ENCODE data around the gene SOHLH1.
"Not testable (repeated sequence)": the region's sequence is repeated elsewhere in the genome, so short reads cannot be mapped to it uniquely, and the experiment has no call there.

SOHLH1 gene

DNA sequence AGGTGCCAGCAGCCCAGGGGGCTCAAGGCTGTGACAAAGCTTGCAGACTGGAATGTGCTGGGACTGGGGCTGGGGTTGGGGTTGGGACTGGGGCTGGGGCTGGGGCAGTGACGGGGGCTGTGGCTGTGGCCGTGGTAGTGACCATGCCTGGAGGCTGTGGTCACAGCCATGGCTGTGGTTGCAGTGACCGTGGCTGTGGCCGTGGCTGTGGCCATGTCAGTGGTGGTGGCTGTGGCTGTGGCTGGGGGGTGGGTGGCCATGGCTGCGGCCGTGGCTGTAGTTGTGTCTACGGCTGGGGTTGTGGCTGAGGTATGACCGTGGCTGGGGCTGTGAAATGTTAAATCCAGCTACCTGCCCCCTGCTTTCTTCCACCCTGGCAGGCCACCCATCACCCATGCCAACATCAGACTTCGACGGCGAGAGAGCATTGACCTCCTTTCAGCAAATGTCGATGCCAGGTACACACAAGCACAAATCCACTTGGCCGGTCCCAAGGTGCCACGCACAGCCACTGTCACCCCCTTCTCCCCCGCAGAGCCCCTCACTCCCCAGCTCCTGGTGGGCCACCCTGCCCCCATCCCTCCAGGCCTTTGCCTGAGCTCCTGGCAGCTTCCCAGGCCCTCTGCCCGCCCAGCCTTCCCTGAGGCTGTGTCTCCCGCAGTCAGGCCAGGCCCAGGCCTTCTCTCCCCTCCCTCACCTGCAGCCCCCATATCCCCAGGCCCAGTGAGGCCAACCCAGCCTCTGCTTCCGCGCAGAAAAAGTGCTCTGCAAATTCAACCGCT is 20.9 kb downstream of the SOHLH1 start:
- DNase-seq (ENCODE audit: low read depth): no peak

DNA sequence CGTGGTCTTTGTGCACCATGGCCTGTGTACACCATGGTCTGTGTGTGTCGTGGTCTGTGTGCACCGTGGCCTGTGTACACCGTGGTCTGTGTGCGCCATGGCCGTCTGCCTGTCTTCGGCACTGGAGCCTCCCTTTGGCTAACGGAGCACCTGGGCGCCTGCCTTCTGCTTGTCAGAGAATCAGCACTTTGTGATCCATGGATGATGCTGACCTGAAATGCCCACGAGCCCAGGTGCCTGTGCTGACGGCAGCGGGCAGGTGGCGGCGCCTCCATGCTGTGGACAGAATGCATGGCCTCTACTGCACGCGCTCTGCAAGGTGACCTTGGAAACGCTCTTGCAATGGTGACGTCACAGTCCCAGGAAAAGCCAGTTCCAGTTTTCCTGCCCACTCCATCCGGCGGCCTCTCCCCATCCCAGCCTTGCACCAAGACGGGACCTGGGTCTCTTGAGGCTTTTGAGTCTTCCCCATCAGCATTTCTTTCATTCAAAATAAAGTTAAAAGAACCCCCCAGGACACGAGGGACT is 21.6 kb downstream of the SOHLH1 start:
- DNase-seq (ENCODE audit: low read depth): no peak

DNA sequence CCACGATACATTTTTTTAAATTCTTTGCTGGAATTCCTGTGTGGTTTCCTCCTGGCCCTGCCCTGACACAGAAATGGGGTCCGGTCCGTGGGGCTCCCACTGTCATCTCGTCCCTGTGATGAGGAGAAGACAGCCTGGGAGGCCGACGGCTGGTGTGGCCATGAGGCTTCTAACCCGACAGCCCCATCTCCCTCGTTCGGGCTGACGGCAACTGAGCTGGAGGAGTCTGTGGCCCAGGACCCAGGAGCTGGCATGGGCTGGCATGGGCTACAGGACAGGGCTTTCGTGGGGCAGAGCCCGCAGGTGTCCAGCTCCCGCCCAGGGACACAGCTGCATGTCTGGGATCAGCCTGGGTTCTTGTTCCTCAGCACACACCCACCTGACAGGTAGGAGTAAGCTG is 22.4 kb downstream of the SOHLH1 start:
- no peak for DNase-seq (ENCODE audit: low read depth)

DNA sequence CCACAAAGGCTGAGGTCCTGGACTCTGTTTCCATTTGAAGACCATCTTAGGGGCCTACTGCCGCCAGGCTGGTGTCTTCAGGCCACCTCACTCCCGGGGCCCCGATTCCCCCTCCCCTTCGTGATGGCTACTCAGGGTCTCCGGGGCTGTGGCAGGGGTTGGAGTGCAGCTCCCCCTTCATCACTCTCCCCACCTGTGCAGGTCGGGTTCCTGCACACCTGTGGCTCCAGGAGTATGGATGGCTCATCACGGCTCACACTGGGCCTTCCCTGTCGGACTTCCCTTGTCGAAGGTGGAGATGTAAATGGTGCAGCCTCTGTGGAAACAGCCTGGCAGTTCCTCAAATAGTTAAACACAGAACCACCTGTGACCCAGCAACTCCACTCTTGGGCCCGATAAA is 24.3 kb downstream of the SOHLH1 start:
- DNase-seq (ENCODE audit: low read depth): no peak

DNA sequence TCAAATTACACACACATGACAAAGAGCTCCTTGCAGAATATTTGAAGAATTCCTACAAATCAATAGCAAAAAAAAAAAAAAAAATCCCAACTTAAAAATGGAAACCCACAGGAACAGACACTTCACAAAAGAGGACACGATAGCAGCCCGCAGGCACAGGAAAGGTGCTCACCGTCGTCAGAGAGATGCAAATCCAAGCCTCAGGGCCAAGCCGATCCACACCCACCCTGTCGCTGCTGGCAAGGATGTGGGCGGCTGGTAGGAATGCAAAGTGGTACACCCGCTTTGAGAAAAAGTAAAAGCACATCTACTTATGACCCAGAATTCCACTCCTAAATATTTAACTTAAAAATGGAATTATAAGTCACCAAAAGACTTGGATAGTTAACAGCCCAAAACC is 25.3 kb downstream of the SOHLH1 start:
- DNase-seq (ENCODE audit: low read depth): no peak

DNA sequence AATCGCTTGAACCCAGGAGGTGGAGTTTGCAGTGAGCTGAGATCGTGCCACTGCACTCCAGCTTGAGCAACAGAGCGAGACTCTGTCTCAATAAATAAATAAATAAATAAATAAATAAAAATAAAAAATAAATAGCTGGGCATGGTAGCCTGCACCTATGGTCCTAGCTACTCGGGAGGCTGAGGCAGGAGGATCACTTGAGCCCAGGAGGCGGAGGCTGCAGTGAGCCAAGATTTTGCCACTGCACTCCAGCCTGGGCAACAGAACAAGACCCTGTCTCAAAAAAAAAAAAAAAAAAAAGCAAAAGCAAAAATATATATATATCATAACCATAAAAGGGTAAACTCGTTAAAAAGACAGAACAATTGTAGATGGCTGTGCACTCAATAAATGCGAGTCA is 26.5 kb downstream of the SOHLH1 start:
- not testable (repeated sequence) for DNase-seq (ENCODE audit: low read depth)

DNA sequence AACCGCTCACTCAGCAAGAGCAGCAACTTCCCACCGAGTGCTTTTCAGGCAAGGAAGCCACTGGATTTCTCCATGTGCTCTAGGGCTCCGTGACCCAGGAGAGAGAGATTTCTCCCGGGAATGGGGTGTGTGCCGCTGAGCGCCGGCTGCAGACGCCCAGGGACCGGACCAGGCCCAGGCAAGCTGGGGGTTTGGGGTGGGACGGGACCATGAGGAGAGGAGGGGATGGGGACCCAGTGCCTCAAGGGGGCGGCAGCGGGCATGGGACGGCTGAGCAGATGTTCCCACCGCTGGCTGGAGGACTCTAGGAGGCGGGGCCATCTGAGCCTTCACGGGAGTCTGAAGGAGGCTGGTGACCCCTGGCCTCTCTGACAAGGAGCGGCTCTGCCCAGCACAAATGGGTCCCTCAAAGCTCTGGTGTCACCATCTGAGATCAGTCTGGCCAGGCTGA is 27.7 kb downstream of the SOHLH1 start:
- no peak for DNase-seq (ENCODE audit: low read depth)

DNA sequence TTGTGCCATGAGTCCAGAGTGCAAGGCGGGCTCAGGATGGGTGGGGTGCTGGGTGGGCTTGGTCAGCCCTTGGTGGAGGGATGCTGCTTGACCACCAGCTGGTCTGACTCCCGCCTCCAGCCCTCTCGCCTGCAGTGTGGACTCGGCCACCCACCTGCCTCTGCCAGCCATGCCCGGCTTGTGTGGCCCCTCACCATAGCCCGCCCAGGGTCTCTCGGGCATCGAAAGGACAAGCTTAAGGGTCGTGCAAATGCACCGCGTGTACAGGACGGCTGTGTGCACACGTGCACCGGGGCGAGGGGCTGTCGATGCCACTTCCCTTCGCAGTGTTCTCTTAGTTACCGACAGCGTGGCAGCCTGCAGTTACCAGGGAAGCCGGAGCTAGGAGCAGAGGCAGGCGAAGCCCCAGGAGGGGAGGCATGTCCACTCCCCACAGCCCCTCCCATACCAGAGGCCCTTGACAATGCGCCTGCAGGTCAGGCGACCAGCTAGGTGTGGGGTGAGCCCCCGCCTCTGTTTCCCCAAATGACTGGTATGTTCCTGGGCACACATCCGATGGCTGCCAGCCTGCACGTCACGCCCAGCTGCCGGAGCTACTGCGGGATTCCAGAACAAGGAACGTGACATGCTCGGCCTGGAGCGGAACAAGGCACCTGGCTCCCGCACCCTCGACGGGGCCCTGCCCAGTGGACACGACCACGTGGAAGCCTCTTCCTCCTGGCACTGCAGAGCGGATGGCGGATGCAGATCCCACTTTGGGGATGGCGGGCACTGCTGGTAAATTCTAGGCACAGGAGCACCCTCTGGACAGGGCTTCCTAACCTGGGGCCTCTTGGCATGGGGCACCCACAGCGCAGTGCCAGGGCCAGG is 28.3 kb downstream of the SOHLH1 start:
- no peak for DNase-seq (ENCODE audit: low read depth)

DNA sequence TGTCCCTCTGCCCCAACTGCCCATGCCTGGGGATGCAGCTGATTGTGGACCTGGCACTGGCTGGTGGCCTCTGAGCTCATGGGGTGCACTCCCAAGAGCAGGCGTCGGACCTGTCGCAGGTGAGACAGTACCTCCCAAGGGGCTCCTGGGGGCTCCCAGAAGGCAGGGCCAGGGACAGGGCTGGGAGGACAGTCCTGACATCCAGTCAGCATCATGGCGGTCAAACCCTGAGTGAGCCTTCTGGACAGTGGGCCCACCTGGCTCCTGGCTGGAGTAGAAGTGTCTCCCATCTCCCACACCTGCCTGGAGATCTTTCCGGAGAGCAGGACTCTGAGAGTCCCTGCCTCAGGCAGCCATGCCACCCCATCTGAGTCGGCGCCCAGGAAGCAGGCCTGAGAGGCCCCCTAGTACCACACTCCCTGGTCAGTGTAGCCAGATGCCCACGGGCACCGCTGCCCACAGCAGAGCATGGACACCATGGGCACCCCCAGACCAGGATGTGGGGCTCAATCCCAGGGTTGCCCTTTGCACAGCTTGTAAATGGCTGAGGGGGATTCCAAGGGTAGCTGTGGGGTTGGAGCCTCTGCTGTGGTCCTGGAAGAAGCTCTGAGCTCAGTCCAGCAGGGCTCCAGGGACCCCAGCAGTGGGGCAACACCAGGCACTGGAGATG is 29.5 kb downstream of the SOHLH1 start:
- no peak for DNase-seq (ENCODE audit: low read depth)

DNA sequence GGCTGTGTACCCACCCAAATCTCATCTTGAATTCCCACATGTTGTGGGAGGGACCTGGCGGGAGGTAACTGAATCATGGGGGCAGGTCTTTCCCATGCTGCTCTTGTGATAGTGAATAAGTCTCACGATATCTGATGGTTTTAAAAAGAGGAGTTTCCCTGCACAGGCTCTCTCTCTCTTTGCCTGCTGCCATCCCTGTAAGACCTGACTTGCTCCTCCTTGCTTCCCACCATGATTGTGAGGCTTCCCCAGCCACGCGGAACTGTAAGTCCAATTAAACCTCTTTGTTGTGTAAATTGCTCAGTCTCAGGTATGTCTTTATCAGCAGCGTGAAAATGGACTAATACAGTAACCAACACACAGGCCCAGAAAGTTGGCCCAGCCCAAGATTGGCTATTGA is 30.3 kb downstream of the SOHLH1 start:
- not testable (repeated sequence) for DNase-seq (ENCODE audit: low read depth)

DNA sequence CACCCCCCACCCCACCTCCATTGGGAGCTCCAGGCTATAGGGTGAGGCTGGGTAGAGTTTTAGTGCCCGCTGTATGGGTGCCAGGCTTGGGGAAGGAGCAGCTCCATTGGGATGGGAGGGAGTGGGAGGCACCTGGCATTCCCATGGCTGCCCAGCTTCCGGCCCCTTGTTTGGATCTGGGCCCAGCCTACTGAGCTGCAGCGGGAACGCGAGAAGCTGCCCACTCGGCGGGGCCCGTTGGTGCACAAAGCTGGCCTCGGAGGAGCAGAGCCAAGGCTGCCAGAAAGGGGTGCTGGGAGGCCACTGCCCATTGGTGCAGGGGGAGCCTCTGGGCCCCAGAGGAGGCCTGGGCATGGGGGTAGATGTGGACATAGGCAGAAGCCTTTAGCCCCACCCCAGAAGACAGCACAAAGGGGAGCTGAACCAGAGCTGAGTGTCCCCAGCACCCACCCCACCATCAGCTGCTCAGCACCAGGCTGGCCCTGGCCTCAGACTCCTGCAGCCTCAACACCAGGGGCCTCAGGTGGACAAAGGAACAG is 31.7 kb downstream of the SOHLH1 start:
- DNase-seq (ENCODE audit: low read depth): no peak

DNA sequence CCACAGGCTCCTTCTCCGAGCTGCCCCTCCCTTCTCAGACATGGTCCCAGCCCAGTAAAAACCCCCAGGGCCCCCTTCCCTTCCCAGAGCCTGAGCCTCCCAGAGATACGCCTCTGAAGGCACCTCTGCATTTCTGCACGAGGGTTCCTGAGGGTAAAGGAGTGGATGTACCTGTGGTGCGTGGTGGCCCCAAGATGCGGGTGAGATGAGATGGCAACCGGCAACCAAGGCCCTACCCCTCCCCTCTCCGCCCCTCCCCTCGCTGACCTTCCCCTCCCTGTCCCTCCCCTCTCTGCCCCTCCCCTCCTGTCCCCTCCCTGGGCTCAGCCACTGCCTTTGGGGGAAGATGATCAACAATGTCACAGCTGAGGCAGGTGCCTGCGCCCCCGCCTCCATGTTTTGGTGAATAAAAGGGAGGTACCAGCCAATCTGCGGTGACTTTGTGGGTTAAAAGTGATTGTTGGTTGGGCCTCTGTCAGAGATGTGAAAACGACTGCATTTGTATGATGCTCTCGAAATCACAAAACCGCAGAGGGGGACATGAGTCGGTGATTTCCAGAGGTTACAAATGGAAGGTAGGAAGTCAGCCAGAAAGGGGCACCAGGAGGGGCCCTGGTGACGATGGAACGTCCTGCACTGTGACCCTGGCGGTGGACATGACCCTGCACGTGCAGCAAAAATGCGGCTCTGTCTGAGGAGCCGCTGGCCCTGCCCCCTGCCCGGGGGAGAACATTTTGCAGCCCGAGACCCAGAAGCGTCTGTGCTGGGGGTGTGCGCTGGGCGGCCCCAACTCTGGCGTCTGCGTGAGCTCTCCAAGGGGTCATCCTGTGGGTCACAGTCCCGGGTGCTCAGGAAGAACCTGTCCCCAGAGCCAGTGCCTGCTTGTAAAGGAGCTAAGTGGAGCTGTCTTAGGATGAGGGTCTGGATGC is 32.5 kb downstream of the SOHLH1 start:
- no peak for DNase-seq (ENCODE audit: low read depth)

DNA sequence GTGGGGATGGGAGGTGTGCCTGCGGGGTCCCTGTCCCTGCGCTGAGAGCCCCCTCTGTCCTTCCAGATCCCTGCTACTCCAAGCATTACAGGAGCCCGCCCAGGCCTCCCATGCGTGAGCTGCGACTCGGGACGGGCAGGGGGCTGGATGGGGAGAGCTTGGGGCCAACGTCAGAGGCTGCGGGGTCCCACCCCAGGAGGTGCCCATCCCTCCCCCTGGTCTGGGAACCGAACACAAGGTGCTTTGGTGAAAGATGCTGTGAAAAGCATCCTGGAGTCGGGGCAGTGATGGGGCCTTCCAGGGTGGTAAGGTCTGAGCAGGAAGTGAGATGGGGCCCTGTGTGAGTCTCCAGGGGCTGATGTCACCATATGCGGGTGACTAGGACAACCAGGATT is 33.5 kb downstream of the SOHLH1 start:
- no peak for DNase-seq (ENCODE audit: low read depth)

DNA sequence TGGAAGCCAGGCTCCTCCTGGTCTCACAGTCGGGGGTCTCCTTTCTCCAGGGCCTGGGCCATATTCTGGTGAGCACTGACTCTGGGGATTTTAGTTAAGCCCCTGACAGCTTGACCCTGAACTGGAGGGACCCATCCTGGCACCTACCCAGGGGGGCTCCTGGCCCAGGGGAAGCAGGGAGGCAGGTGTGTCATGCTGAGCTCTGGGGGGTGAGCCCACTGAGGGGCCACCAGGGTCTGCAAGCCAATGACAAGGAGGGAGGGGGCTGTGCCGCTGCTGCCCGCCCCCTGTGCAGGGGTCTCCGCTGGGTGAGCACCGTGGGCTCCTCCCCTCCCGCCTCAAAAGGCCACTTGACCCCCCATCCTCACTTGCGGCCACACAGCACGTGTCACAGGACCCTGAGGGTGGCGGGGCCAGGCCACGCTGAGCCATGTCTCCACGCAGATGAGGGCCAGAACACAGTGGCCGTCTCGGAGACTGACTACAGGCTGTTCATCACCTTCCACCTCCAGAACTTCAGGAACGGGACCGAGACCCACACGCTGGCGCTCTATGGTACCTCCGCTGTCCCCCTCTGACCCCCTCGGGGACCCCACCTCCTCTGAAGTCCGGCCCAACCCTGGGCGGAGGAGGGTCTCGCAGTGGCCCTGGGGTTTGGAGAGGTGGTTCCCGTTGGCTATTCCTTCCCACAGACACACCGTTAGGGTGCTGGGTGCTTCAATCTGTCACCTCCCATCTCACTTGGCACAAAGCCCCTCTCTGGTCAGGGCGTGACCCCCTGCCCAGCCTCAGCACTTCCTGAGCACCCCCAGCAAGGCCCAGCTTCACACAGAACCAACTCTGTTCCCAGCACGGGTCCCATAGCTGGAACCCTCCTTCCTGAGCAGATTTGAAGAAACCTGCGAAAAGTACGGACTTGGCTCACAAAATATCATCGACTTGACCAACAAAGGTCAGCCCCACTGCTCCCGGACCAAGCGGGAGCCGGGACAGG is 34.2 kb downstream of the SOHLH1 start:
- DNase-seq (ENCODE audit: low read depth): no peak

DNA sequence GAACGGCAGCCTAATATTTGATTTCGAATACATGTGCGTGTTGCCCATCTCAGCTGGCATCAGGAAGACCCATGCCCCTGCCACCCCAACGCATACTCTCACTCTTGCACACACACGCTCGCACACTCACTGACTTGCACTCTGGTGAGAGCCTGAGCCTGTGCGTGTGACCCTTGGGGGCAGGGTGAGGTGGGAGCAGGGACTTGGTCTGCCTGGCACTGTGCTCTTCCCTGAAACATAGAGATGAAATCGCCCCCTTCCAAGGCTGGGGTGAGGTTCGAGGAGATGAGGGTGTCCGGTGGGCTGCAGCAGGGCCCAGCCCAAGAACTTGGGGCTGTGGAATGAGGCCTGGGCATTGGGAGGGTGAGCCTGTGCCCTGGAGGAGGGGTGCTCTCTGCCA is 35.0 kb downstream of the SOHLH1 start:
- no peak for DNase-seq (ENCODE audit: low read depth)

DNA sequence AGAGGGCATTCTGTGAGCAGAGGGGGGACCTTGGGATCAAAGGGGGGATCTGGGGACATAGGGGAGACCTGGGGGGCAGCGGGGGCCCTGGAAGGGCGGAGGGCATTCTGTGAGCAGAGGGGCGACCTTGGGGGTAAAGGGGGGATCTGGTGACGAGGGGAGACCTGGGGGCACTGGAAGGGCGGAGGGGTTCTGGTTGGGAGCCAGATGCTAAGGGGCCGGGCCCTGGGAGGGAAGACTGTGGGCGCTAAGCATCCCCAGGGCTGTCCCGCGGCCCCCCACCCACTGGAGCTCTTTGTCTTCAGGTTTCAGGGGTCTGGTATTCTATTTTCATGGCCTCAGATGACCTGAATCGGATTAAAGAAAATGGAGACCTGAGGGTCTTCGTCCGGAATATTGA is 35.4 kb downstream of the SOHLH1 start:
- DNase-seq (ENCODE audit: low read depth): no peak

DNA sequence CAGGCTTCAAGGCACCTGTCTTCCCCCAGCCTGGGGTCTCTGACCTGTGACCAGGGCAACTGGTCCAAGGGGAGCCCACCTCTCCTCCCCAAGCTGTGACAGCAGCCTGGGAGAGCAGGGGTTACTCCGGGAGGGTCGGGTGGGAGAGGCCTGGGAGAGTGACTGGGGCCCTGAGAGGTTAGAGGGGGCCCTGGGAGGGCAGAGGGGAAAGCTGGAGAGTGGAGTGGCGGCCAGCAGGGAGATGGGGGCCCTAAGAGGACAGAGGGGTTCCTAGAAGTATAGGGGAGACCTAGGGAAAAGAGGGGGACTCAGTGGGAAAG is 35.9 kb downstream of the SOHLH1 start:
- no peak for DNase-seq (ENCODE audit: low read depth)

DNA sequence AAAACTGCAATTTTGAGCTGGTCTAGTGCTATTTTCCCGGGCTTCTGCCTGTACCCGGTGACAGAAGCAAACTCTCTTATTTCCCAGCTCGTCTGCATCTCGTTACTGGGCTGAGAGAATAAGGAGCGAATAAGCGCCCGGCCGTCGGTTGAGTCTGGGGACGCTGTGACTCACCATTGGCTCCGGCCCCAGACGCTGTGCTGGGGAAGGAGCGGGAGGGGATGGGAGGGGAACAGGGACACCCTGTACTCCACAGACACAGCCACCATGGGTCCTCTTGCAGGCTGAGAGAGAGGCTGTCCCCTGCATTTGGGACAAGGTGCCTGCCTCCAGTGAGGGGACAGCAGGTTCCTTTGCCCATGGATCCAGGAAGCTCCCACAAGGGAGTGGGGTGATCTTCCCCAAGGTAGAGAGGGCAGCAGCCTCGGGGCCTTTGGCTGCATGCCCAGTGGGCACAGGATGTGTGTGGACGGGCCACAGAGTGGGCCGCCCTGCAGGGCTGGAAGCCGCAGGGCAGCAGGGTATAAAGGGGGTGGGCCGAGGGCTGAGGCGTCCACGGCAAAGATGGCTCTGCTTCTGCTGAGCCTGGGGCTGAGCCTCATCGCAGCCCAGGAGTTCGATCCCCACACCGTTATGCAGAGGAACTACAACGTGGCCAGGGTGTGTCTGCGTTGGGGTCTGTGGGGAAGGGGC is 36.4 kb downstream of the SOHLH1 start, which contains the start of gene LCN9:
Gene LCN9 (plus strand): TSS at position 552 of the 693 bp plus-strand sequence. CDS start 13 bp downstream, at position 565.
- DNase-seq (ENCODE audit: low read depth): no peak

Measured in amniotic epithelial cell (primary cell).